GM12874 (cell line): ENCODE results near the gene TMX4.

Experiments
- TF ChIP-seq, protein P1 (sequence below): IDR thresholded peaks from 2 replicates; pipeline ENCODE4 v1.5.1; 2011; ENCODE audit warnings: low read depth, mild to moderate bottlenecking, control low read depth, low read length, moderate library complexity; ENCODE audit not compliant: insufficient read depth

The TMX4 gene

DNA sequence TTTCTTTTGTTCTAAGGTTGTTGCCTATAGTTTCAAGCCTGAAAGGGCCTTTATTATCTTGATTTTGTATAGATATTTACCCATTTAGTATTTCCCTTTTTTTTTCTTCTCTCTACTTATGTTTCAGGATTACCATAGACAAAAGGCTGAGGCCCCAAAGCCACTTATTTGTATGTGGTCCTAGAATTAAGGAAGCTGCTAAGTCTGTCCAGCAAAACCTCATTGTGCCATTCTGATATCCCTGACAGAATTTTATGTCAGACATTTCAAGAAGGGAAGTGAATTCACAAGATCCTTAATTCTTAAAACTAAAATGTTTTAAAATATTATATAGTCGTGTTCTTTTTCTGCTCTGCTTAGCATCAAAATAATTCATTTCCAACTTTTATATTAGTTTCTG lies 86.2 kb downstream of the TMX4 start:
- TF ChIP-seq, protein P1, sequence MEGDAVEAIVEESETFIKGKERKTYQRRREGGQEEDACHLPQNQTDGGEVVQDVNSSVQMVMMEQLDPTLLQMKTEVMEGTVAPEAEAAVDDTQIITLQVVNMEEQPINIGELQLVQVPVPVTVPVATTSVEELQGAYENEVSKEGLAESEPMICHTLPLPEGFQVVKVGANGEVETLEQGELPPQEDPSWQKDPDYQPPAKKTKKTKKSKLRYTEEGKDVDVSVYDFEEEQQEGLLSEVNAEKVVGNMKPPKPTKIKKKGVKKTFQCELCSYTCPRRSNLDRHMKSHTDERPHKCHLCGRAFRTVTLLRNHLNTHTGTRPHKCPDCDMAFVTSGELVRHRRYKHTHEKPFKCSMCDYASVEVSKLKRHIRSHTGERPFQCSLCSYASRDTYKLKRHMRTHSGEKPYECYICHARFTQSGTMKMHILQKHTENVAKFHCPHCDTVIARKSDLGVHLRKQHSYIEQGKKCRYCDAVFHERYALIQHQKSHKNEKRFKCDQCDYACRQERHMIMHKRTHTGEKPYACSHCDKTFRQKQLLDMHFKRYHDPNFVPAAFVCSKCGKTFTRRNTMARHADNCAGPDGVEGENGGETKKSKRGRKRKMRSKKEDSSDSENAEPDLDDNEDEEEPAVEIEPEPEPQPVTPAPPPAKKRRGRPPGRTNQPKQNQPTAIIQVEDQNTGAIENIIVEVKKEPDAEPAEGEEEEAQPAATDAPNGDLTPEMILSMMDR = no peak

DNA sequence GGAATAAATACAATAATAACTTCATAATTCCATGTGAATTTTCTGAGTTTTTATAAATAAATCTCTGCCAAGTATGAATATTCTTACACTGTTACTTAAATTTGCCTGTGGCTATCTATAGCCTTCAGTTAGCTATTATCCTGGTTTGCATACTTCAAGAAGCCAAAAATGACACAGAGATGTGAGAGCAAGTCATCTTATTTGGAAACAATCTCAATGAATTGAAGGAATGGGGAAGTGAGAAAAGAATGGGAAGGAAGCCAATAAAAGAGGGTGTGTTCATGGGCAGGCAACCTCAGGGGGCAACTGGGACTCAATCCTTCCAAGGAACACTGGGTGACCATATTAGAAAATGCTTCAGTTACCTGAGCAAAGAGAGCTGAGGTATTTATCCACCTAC lies 89.2 kb downstream of the TMX4 start:
- TF ChIP-seq, protein P1 = no peak
